ENCODE data around the gene COL5A2.
A peak's percentile ranks its signal among the peaks of the same experiment; 100 is the strongest.

The COL5A2 gene

GRCh38 chr2:189144700-189145211, 34.8 kb downstream of the COL5A2 start:
- no peak for DNase-seq

GRCh38 chr2:189143925-189144324, 35.6 kb downstream of the COL5A2 start:
- peak; percentile 5 for DNase-seq

GRCh38 chr2:189142893-189143759, 36.4 kb downstream of the COL5A2 start:
- DNase-seq: peak; percentile 83

- DNase-seq: no peak
Measured at GRCh38 chr2:189138800-189139199, 40.8 kb downstream of the COL5A2 start.

GRCh38 chr2:189137519-189137918, 42.0 kb downstream of the COL5A2 start:
- DNase-seq: no peak

GRCh38 chr2:189134485-189134884, 45.1 kb downstream of the COL5A2 start:
- DNase-seq: no peak

GRCh38 chr2:189131991-189132390, 47.6 kb downstream of the COL5A2 start:
- DNase-seq: no peak

- DNase-seq: no peak
Measured at GRCh38 chr2:189129971-189130370, 49.6 kb downstream of the COL5A2 start.

GRCh38 chr2:189128970-189129369, 50.6 kb downstream of the COL5A2 start:
- DNase-seq: no peak

- DNase-seq: no peak
Measured at GRCh38 chr2:189127756-189128155, 51.8 kb downstream of the COL5A2 start.

- no peak for DNase-seq
Measured at GRCh38 chr2:189125195-189125594, 54.4 kb downstream of the COL5A2 start.

- no peak for DNase-seq
Measured at GRCh38 chr2:189124175-189124574, 55.4 kb downstream of the COL5A2 start.

GRCh38 chr2:189118386-189118785, 61.2 kb downstream of the COL5A2 start:
- DNase-seq: no peak

- no peak for DNase-seq
Measured at GRCh38 chr2:189116979-189117378, 62.6 kb downstream of the COL5A2 start.

GRCh38 chr2:189116087-189116486, 63.5 kb downstream of the COL5A2 start:
- no peak for DNase-seq

GRCh38 chr2:189115126-189115525, 64.4 kb downstream of the COL5A2 start:
- no peak for DNase-seq

- DNase-seq: no peak
Measured at GRCh38 chr2:189113963-189114362, 65.6 kb downstream of the COL5A2 start.

GRCh38 chr2:189111063-189111715, 68.4 kb downstream of the COL5A2 start:
- DNase-seq: no peak

- no peak for DNase-seq
Measured at GRCh38 chr2:189109921-189110397, 69.6 kb downstream of the COL5A2 start.

- DNase-seq: no peak
Measured at GRCh38 chr2:189104934-189105333, 74.6 kb downstream of the COL5A2 start.

- no peak for DNase-seq
Measured at GRCh38 chr2:189102735-189103134, 76.8 kb downstream of the COL5A2 start.

GRCh38 chr2:189097934-189098333, 81.6 kb downstream of the COL5A2 start:
- DNase-seq: no peak

GRCh38 chr2:189096769-189097447, 82.7 kb downstream of the COL5A2 start:
- DNase-seq: no peak

Data from hematopoietic multipotent progenitor cell treated with erythropoietin and hydrocortisone succinate and interleukin-3 and kit ligand, for 6 days (in vitro differentiated cells).